Cerebellar nuclear complex (tissue), 1 donor: ENCODE results near the gene CCN5.
"Not testable (repeated sequence)": the region's sequence is repeated elsewhere in the genome, so short reads cannot be mapped to it uniquely, and the experiment has no call there.

Experiments
- DNase-seq, 2 experiments: peaks; one replicate each; lab custom pipeline; 2025; lab: John Stamatoyannopoulos, UW

CCN5 gene

DNA sequence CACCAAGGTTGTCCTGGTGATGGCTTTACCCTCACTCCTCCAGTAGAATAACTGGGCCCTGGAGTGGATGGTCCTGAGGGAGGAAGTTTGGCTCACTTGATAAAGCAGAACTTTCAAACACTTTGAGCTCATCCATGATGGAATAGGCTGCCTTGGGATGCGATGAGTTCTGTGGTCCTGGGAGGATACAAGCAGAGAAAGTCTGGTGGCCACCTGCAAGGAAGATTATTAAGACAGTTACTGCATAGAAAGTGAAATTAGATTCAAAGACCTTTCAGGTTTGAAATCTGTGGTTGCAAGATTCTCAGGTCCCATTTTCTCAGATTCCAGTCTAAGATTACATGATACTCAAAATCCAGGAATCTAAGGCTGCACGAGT lies 19.9 kb upstream of the CCN5 start:
- DNase-seq = no peak

DNA sequence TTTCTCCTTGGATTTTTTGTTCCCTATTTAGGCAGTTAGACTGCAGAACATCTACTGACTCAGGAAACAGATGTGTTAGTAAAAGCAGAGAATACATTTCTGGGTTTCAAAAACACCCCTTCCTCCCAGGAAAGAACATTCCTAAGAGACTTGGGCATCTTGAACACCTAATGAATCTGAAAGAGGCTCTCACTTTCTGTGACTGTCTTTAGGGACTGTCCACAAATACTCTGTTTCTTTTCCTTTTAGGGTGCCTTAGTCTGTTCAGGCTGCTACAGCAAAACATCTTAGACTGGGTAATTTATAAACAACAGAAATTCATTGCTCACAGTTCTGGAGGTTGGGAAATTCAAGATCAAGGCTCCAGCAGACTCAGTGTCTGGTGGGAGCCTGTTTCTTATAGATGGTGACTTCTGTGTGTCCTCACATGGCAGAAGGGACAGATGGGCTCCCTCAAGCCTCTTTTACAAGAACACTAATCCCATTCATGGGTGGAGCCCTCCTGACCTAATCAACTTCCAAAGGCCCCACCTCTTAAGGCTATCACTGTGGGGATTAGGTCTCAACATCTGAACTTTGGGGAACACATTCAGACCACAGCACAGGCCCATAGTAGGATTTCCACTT lies 19.4 kb upstream of the CCN5 start:
- no peak for DNase-seq

DNA sequence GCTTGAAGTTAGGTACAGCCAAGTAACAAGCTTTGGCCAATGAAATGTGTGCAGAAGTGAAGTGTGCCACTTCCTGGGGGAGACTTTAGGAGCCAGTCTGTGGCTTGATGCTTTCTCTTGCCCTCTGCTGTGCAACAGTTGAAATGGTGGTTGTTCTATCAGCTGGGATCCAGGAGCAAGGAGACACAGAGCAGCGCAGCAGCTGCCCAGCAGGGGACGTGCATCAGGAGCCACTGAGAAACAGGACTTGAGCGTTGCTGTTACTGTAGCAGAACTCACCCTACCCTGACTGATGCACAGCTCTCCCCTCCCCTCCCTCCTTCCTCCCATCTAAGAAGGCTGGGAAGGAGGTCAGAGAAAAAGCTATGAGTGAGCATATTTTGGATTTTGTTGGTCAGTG lies 18.9 kb upstream of the CCN5 start:
- no peak for DNase-seq

DNA sequence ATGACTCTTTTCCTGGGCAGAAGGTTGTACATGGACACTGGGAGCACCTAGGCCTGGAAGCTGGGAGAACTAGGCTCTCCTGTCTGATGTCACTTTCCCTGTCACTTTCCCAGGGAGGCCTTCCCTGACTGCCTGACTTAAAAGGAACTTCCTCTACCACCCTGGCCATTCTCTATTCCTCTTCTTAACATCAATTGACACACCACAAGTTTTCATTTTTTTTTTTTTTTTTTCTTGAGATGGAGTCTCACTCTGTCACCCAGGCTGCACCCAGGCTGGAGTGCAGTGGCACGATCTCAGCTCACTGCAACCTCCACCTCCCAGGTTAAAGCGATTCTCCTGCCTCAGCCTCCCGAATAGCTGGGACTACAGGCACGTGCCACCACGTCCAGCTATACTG lies 18.1 kb upstream of the CCN5 start:
- not testable (repeated sequence) for DNase-seq

DNA sequence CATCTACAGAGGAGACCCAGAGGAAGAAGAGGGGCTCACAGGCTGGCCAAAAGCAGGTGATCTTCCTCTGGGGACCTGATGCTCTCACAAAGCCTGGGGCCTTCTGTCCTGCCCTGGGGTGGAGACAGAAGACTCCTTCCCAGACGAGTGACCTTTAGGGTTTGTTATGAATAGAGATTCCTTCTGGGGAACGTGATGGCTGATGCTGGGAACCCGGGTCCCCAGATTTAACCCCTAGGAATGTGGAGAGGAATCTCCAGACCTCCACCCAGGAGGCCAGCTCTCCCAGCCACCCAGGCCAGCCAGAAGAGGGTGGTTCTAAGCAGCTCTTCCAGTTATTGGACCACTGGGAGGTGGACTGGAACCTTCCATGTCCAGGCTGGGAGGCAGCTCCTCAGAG lies 16.8 kb upstream of the CCN5 start:
- DNase-seq = no peak

DNA sequence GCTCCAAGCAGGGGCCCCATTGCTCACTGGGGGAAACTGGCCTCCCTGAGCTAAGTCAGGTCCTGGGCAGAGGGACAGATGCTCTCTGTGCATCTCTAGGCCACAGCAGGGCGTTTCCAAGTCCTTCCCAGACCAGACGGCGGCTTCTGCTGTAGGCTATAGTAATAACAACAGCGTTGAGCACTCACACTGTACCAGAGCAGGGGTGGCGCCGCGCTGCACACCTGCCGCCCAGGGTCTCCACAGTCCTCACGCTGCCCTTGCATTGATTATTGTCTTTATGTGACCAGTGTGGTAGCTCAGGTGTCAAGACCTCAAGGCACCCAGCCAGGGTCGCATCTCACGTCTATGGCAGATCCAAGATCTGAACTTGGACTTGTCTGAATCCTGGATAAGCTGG lies 14.9 kb upstream of the CCN5 start:
- no peak for DNase-seq

DNA sequence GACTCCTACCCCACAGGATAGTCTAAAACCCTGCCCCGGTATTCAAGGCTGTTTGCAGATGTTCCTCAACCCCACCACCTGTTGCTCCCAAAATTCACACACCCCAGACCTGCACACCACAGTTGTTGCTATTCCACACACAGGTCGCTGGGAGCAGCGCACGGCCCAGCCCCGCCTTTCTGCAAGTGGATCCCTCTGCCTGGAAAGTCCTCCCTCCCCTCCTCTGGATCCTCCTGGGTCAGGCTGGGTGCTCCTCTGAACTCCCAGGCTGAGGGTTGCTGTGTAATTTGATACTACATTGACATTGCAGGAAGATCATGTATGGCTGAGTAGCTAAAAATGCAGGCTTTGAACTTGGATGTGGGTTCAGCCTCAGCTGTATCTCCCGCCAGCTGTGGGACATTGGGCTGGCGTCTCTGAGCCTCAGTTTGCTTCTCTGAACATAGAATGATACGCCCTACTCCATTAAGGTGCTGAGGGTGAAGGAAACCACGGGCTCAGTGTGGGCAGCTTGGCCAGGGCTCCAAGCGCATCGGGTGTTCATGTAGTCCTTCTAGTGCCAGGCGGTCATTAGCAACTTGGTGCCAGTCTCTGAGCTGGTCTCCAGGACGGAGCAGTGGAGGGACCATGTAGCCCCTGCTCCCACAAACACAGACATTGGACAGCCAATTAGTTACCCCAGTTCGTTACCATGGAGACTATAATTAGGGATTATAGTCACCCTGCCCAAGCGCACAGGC lies 13.9 kb upstream of the CCN5 start:
- no peak for DNase-seq

DNA sequence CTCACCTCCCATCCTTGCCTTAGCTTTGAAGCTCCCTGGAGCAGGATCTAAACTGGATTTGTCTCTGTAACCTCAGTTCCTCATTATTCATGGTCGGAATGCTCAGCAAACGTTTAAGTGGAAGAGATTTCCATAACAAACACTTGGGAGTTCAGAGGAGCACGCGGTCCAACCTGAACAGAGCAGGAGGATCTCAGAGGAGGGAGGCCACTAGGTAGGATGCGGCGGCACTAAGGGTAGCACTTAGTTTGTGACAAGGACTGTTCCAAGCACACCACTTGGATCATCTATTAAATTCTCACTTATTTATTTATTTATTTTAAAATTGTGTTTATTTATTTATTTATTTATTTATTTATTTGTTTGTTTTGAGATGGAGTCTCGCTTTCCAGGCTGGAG lies 13.3 kb upstream of the CCN5 start:
- no peak for DNase-seq

DNA sequence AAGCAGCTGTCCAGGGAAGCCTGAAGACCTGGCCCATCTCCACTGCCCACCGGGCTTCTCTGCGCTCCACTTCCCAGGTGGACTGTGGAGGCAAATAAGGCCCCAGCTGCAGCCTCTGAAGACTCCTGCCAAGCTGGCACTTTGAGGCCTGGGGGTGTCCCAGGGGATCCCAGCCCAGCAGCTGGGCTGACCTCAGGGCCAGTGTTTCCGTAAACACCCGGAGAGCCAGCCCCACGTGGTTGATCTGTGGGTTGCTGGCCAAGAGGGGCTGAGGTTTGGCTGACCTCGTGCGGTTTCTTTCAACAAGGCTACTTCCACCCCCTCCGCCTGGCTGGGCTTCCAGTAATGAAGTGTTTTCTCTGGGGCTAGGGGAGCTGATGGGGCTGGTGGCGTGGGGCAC lies 12.4 kb upstream of the CCN5 start:
- DNase-seq = no peak

DNA sequence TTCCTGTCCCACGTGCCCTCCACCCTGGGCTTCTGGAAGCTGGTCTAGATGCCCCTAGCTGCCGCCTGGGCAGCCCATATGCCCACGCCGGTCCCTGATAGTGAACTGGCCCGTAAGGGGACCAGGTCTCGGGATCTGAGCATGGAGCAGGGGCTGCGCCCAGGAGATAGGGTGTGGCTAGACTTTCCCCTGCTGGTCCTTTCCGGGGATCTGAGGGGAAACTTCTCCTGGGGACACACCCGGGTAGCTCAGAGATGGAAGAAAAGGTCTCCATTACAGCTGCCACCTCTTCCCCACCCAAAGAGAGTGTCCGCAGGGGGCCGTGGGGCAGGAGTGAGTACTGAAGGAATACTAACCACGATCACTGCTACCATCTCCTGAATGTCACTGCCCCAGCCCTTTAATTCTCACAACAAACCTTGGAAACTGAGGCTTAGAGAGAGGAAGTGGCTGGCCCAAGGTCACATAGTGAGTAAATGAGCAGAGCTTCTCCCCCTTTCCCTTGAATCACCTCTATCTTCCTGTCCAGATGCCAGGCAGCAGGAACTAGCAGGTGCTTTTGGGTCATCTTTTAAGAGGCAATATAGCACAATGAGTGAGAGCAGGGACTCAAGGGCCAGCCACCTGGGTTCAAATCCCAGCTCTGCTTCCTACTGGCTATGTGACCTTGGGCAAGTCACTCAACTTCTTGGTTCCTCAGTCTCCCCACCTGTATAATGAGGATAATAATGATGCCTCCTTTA lies 11.8 kb upstream of the CCN5 start:
- DNase-seq = no peak

DNA sequence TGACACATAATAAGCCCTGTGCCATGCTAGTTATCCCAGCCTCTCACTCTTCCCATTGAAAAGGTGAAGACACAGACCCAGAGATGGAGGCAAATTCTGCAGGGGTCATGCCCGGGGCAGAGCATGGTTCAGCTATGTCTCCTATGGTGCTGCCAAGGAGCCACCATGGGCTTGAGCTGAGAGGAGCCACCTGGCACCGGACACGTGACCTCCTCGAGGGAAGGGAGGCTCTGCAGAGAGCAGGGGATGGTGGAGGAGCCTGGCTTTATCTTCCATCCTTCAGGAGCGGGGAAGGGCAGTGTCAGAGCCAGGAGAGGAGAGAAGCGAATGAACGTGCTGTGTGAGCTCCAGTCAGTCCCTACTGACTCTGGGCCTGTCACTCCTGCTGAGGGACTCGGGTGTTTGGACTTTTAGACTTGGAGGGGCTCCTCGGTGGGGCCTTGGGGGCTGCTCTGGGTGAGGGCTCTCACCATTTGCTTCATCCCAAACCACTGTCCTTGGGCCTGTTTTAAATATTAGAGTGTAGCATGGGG lies 11.1 kb upstream of the CCN5 start:
- no peak for DNase-seq

DNA sequence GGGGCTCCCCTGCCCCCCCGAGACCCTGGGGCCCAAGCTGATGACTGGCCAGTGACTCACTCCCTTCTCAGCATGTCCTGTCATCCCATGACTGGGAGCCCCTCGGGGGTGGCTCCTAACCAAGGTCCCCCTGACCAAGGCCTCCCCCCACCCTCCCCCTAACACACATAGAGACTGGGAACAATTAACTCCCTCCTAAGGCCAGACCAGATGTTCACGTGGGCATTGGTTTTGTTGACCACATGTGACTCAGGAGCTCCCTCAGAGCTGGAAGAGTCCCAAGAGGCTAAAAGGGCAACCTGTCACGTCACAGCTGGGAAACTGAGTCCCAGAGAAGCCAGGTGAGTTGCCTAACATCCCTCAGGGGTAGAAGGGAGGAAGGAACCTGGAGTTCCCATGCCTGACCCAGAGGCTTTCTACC lies 10.6 kb upstream of the CCN5 start:
- DNase-seq = no peak

DNA sequence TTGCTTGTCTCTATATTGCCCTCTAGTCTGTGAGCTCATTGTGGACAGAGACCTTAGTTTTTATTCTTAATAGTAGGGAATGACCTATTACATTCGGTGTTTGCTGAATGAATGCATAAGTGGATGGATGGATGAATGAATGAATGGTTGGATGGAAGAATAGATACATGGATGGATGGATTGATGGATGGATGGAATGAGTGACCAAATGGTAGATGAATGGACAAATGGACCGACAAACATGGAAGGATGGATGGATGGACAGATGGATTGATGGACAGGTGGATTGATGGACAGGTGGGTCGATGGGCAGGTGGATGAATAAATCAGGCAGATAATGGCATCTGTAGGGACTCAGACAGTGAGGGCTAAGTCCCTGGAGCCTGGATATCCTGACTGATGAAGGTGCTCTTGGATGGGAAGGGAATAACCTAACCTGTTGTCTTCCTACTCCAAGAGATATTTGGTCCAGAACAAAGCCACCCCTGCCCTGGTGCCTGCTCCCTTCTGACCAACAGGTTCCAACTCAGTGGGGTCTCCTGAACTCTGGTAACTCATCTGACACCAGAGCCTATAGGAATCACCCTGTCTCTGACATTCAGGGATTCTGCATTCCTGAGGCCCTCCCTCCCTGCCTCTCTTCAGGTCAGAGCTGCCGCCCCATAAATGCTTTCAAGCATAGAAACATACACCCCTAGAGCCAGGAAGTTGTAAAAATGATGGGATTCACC lies 9.6 kb upstream of the CCN5 start:
- no peak for DNase-seq

DNA sequence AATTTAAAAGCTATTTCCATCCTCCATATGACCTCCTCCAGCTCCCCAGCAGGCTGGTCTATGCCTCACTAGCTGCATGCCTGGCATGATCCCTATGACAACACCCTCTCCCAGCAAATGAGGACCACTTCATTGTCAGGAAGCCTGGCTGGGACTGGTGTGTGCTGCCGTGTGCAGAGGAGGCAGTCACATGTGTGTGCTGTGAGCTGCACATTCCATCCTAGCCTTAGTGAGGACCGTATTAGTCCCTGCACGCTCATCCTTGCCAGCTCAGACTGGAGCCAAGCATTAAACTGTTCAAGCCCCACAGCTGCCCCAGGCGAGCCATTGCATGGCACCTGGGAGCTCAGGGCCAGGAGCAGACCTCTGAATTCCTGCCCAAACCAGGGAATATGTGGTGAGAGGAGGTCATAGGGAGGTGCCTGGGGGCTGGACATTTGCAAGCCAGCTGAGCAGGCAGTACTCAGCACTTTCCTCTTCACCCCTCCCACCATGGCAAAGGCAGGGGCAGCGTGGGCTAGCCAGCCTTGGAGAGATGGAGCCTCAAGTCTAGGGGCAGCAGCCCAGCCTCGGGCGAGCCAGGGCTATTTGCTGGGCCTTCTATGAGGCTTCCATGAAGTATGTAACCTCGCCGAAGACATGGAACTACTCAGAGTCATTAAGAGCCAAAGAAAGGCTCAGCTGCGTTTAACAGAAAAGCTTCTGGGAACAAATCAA lies 8.7 kb upstream of the CCN5 start:
- no peak for DNase-seq

DNA sequence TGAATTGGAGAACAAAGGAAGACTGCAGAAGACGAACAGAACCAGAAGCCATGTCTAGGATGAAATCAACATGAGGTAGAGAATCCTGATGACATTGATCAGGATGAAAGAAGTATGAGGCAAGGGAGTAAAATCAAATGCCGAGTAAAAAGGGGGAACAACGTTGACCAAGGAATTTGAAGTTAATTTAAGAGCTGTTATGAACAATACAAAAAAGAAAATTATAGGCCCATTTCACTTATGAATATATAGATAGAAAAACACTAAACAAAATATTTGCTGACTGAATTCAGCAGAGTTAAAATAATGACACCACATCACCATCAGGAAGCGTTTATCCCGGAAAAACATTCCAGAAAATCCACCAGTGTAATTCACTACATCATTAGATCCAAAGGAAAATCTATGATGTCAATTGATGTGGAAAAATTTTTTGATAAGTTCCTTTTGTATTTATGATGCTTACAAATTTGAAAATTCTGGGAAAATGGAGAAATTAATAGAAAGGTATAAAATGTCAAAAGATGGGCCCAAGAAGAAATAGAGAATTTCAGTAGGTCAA lies 8.1 kb upstream of the CCN5 start:
- DNase-seq = no peak

DNA sequence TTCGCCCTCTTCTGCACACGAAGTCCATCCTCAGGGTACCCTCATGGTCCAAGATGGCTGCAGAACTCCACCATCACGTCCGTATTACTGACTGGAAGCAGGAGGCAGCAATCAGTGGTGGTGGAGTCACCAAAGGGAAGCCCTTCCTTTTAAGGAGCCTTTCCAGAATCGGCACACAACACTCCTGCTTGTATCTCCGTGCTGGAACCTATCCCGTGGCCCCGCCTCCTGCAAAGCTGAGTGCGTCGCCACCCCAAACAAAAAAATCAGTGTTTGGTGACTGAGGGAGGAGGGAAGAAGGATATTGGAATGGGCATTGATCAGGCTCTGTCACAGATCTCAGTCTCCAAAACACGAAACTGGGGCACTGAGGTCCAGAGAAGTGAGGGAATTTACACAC lies 5.8 kb upstream of the CCN5 start:
- DNase-seq = no peak

DNA sequence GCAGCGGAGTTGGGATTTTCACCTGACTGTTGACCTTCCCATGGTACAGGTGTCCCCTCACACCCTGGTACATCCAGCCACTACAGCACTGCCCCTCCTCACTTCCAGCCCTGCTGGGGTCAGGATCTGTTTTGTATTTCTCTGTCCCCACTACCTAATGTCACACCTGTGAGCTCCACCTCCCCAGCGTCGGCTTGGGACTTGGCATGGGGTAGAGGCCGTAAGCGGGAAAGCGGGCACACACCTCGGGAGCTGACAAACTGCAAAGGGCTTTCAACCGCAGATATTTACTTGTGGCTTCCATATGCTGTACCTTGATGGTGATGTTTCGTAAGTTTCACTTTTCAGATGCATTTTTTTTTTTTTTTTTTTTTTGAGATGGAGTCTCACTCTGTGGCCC lies 5.4 kb upstream of the CCN5 start:
- DNase-seq = no peak

DNA sequence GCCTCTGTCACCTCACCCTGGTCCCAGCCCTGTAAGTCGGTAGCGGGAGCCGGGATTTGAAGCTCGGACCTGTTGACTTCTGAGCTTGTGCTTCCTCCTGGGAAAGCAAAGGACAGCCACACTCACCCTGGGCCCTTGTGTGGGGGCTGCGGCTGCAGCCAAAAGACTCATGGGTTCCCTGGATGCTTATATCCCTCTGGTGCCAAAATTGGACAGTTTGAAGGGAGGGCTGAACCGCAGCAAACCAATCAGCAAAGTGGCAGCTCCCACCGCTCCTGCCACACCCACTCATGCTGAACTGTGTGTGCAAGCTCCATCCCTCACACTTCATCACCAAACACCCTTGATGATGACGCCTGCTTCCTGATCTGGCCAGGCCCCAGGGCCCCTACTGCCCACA lies 3.9 kb upstream of the CCN5 start:
- no peak for DNase-seq

DNA sequence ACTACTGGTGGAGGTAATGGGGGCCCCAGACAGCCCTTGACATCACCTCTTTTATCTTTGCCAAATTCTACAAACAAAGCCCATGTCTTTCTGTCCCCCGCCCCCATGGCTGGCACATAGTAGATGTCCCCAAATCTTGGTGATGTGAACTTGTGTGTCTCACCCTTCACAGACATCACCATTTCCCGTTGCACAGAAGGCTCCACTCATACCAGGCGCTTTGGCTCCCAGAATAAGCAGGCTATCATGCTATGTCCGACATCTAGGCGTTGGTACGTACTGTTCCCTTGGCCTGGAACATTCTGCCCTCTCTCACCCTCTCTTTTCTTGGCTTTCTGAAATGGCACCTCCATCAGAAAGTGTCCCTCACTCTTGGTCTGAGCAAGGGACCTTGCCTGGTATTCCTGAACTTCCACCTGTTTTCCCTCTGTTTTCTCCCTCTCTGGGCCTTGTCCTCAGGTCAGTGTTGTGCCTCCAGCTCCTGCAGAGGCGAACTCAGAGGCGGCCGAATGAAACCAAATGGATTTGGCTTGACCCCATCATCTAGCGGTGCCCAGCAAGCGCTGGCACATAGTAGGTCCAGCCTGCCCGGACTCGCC lies 968 bp upstream of the CCN5 start:
- DNase-seq = no peak

DNA sequence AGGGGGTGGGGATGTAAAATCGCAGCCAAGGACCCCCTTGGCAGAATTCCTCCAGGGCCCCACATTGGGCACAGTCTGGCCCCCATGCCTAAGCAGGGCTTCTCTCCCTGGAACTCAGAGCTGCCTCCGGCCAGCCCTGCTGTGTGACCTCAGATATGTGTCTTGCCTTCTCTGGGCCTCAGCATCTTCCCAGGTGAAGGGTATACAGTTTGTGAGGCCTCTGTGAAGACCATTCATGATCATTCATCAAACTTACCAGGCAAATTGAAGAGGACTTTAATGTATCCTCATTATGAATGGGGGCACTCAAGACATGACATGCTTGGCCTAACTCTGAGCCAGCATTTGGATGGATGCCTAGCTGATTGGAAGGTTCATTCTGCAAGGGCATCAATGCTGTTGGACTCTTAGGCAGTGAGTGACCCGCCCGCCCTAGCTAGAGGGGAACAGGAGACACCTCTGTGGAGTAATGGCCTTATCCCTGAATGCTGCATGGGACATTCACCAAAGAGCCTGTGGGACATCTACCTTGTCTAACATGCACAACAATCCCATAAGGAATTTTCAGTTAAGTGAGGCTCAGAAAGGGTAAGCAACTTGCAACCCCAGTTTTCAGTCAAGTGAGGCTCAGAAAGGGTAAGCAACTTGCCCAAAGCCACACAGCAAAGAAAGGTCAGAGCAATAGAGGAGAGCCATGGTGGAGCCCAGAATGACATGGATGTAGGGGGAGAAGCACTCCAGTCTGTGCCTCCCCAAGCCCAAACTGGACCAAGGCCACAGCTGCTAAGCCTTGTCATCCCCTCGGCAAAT lies 535 bp downstream of the CCN5 start:
- no peak for DNase-seq
